Uterus (tissue), 4 donors: ENCODE measurements around the gene ARFIP1. TPM values are rescaled to one million over a fixed set of nuclear protein-coding genes. Genes with fewer than 3 reads are reported as not detected.

Experiments used
- DNase-seq, 2 donors: peaks; one replicate each; pipeline ENCODE4 v3.0.0-alpha.2; 2019 to 2020
- H3K27ac ChIP-seq, 2 donors: fragments of 200-600 bp; sonication (generic); 1 replicate in 1 of 2; 2 replicates in 1 of 2; pipeline ENCODE4 v1.5.1; 2016 to 2018
- H3K27me3 ChIP-seq, 2 donors: fragments of 200-600 bp; sonication (generic); one replicate each; pipeline ENCODE4 v1.5.1; 2018 to 2019; ENCODE audit warnings: control low read depth in 1 of 2
- H3K36me3 ChIP-seq, 2 donors: fragments of 200-600 bp; sonication (generic); one replicate each; pipeline ENCODE4 v1.5.1; 2019; ENCODE audit warnings: control low read depth in 1 of 2
- H3K4me1 ChIP-seq, 2 donors: fragments of 200-600 bp; sonication (generic); one replicate each; pipeline ENCODE4 v1.5.1; 2018 to 2019; ENCODE audit warnings: control low read depth in 1 of 2
- H3K4me3 ChIP-seq, 2 donors: fragments of 200-600 bp; sonication (generic); 1 replicate in 1 of 2; 2 replicates in 1 of 2; pipeline ENCODE4 v1.5.1; 2018 to 2019; ENCODE audit warnings: mild to moderate bottlenecking in 1 of 2
- H3K9me3 ChIP-seq, 2 donors: fragments of 200-600 bp; sonication (generic); one replicate each; pipeline ENCODE4 v1.5.1; 2019; ENCODE audit warnings: control low read depth in 1 of 2
- CTCF ChIP-seq, 4 experiments: fragments of 200-600 bp in 2 of 4; fragments of 450-650 bp in 2 of 4; sonication (generic) in 2 of 4; IDR thresholded peaks; one replicate each; pipeline ENCODE4 v1.5.1; 2016 to 2019; ENCODE audit warnings: antibody characterized with exemption in 4 of 4, mild to moderate bottlenecking in 2 of 4, moderate library complexity in 1 of 4
- POLR2A ChIP-seq, 2 donors: fragments of 450-650 bp; IDR thresholded peaks; one replicate each; pipeline ENCODE4 v1.6.1; 2016; ENCODE audit warnings: antibody characterized with exemption in 2 of 2, mild to moderate bottlenecking in 1 of 2, moderate library complexity in 1 of 2
- intact Hi-C: fragments of 100-400 bp; cut with DNase I; formaldehyde crosslinking; loops from one replicate; pipeline ENCODE4 v1.15.1; 2023; ENCODE audit warnings: low total_unique reads
- total RNA-seq, 4 donors: library from RNA; depleted of rRNA in 3 of 4; stranded (reverse); fragments of >200 nt in 3 of 4; gene quantifications; one replicate each; pipeline versions ENCODE4 v1.1.0 to v1.2.4, GENCODE V29; 2014 to 2023
- donor health status: DM: yes; HTN: yes; CAD: no.

ARFIP1 gene
- total RNA-seq, 4 donors from 2014 or later, result 19.5 to 75.6 (median 34.1) TPM

GRCh38 chr4:152944666-152945320, 165.0 kb downstream of the ARFIP1 start:
- H3K36me3 ChIP-seq, result no peaks in the 10 kb centered on the region
- H3K27ac ChIP-seq, result peak overlapping the region in 1 of 2 donors; percentile 61
- no peaks in the 10 kb centered on the region for H3K4me1 ChIP-seq
- intact Hi-C loops, result no loop called here
- DNase-seq, result no peak
- no peaks in the 10 kb centered on the region for H3K27me3 ChIP-seq
- H3K9me3 ChIP-seq, result no peaks in the 10 kb centered on the region
- H3K4me3 ChIP-seq, result no peak overlapping the region
- TF ChIP-seq POLR2A (IDR thresholded peaks at IDR 0.05) (no peak), CTCF (IDR thresholded peaks at IDR 0.05) (no peak)

- H3K4me1 ChIP-seq, result no peaks in the 10 kb centered on the region
- H3K27me3 ChIP-seq, result no peaks in the 10 kb centered on the region
- no peak overlapping the region for H3K27ac ChIP-seq
- intact Hi-C loops, result no loop called here
- no peak overlapping the region for H3K4me3 ChIP-seq
- H3K36me3 ChIP-seq, result no peaks in the 10 kb centered on the region
- no peaks in the 10 kb centered on the region for H3K9me3 ChIP-seq
- no peak for TF ChIP-seq CTCF (IDR thresholded peaks at IDR 0.05)
- TF ChIP-seq POLR2A (IDR thresholded peaks at IDR 0.05), result no peak
- DNase-seq, result no peak
These were observed 165.9 kb downstream of the ARFIP1 start for GRCh38 chr4:152945639-152946038.

DNA sequence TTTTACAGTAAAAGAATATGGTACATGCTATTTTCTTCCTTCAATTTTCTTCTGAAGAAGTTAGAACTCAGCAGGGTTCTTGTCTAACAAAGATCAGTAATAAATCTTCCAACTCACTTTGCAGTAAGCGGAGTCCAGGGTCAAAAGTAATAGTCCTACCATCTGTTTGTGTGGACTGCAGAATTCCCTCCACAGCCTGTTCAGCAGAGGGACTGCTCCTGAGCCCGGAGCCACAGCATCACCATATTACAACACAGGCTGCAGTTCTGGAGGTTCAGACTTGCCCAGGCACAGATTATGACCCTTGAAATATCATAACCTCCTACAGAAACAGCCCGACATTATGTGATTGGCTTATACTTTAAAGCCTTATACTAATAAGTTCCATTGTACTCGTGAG, 166.7 kb downstream of the ARFIP1 start:
- TF ChIP-seq CTCF (IDR thresholded peaks at IDR 0.05) (no peak), POLR2A (IDR thresholded peaks at IDR 0.05) (no peak)

DNA sequence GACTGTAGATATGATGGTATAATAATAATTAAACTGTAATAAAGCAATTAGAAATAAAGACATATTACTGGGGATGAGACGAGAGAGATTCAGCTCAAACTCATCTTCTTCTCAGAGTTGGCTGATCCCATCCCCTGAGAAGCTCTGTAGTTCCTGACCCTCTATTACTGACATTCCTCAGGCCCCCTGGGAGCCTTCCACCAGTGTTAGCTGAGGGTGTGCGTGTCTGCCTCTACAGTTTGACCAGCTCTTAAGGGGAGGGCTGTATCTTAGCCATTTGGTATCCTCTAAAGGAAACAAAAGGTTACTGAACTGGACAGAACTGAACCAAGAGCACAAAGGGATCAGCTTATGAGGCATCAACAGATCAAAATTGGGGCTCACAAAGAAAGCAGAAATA, 167.6 kb downstream of the ARFIP1 start:
- no peaks in the 10 kb centered on the region for H3K36me3 ChIP-seq
- no peaks in the 10 kb centered on the region for H3K4me1 ChIP-seq
- no peak overlapping the region for H3K27ac ChIP-seq
- intact Hi-C loops, result no loop called here
- TF ChIP-seq CTCF (IDR thresholded peaks at IDR 0.05) (no peak), POLR2A (IDR thresholded peaks at IDR 0.05) (no peak)
- no peaks in the 10 kb centered on the region for H3K27me3 ChIP-seq
- H3K9me3 ChIP-seq, result no peaks in the 10 kb centered on the region
- H3K4me3 ChIP-seq, result no peak overlapping the region
- no peak for DNase-seq

More for the DNA sequence above, 166.7 kb downstream of the ARFIP1 start:
- H3K4me1 ChIP-seq, result no peaks in the 10 kb centered on the region
- H3K4me3 ChIP-seq, result no peak overlapping the region
- H3K36me3 ChIP-seq, result no peaks in the 10 kb centered on the region
- no peaks in the 10 kb centered on the region for H3K9me3 ChIP-seq
- intact Hi-C loops, result no loop called here
- H3K27ac ChIP-seq, result no peak overlapping the region
- no peak for DNase-seq
- H3K27me3 ChIP-seq, result no peaks in the 10 kb centered on the region

GRCh38 chr4:152949930-152950329, 170.2 kb downstream of the ARFIP1 start:
- Histone ChIP-seq H3K36me3 (no peaks in the 10 kb centered on the region), H3K27ac (no peak overlapping the region), H3K9me3 (no peaks in the 10 kb centered on the region), H3K27me3 (no peaks in the 10 kb centered on the region), H3K4me1 (no peaks in the 10 kb centered on the region), H3K4me3 (no peak overlapping the region)
- intact Hi-C loops, result no loop called here
- DNase-seq, result no peak
- no peak for TF ChIP-seq CTCF (IDR thresholded peaks at IDR 0.05)
- TF ChIP-seq POLR2A (IDR thresholded peaks at IDR 0.05), result no peak
